A549 (cell line): Measurements from ENCODE around the gene MEG3.

Source experiments
- ESRRA ChIP-seq: fragments of 150-350 bp; IDR thresholded peaks from 2 replicates; pipeline ENCODE4 v1.6.1; 2014; ENCODE audit warnings: mild to moderate bottlenecking, low read length, borderline replicate concordance
- SMC3 ChIP-seq: fragments of >200 bp; sonication (Bioruptor Twin); formaldehyde crosslinking; IDR thresholded peaks from 3 replicates; pipeline ENCODE4 v1.6.1; 2018; ENCODE audit warnings: inconsistent platforms
- TF ChIP-seq, protein P1 (sequence below): fragments of >200 bp; sonication (Bioruptor Twin); formaldehyde crosslinking; IDR thresholded peaks from 3 replicates; pipeline ENCODE4 v1.5.1; 2016

DNA sequence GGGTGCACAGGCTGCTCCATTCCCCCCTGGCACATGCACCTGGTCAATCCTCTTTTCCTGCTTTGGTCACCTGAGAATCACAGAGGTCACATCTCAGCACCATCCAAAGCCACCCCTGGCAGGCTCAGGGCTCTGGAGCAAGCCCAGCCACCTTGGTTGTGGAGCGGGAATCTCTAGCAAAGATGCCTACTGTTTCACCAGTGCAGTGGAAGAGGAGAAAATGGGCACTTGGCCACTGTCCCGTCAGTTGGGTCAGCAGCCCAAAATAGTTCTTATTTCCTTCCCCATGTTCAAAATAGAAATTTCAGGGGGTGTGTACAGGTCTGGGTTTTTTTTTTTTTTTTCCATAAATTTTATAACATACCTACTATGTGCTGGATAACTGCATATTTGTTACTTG lies 59.3 kb downstream of the MEG3 start:
- TF ChIP-seq, protein P1, sequence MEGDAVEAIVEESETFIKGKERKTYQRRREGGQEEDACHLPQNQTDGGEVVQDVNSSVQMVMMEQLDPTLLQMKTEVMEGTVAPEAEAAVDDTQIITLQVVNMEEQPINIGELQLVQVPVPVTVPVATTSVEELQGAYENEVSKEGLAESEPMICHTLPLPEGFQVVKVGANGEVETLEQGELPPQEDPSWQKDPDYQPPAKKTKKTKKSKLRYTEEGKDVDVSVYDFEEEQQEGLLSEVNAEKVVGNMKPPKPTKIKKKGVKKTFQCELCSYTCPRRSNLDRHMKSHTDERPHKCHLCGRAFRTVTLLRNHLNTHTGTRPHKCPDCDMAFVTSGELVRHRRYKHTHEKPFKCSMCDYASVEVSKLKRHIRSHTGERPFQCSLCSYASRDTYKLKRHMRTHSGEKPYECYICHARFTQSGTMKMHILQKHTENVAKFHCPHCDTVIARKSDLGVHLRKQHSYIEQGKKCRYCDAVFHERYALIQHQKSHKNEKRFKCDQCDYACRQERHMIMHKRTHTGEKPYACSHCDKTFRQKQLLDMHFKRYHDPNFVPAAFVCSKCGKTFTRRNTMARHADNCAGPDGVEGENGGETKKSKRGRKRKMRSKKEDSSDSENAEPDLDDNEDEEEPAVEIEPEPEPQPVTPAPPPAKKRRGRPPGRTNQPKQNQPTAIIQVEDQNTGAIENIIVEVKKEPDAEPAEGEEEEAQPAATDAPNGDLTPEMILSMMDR = no peak
- TF ChIP-seq SMC3 = no peak
- no peak for TF ChIP-seq ESRRA
